Measurements from ENCODE around the gene SCGB1D1. TPM values are rescaled to one million over a fixed set of nuclear protein-coding genes. Genes with fewer than 3 reads are reported as not detected.
"Not testable (repeated sequence)": the region's sequence is repeated elsewhere in the genome, so short reads cannot be mapped to it uniquely, and the experiment has no call there.

Gene SCGB1D1
- polyA plus RNA-seq, 3 donors, result not detected

- no peak overlapping the region for H3K27ac ChIP-seq (ENCODE audit: low read depth, low read length)
- 72 to 89% (median 74%) methylated on average over 2 of the region's 2 CpGs for WGBS, 3 donors
These were observed 37.0 kb upstream of the SCGB1D1 start for GRCh38 chr11:62153087-62153395.

DNA sequence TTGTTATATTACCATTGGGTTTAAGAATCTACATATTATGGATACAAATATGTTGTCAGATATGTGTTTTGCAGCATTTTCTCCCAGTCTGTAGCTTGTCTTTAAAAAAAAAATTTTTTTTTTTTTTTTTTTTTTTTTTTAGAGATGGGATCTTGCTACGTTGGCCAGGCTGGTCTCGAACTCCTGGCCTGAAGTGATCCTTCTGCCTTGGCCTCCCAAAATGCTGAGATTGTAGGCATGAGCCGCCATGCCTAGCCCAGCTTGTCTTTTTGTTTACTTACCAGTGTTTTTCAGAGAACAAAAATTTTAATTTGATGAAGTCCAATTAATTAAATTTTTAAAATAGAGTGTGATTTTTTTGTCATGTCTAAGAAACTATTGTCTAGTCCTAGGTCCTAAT lies 36.4 kb upstream of the SCGB1D1 start:
- 77 to 83% (median 82%) methylated on average over 3 of the region's 3 CpGs for WGBS, 3 donors
- no peak overlapping the region for H3K27ac ChIP-seq (ENCODE audit: low read depth, low read length)

DNA sequence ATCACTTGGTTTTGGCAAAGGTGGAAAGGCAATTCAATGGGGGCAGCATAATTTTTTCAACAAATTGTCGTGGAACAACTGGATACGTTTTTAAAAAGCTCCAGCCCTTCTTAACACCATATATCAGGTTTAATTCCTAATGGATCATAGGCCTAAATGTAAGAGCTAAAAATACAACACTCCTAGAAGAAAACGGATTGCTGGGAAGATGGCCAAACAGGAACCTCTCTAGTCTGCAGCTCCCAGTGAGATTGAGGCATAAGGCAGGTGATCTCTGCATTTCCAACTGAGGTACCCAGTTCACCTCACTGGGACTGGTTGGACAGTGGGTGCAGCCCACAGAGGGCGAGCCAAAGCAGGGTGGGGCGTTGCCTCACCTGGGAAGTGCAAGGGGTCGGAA lies 32.4 kb upstream of the SCGB1D1 start:
- 57 to 67% (median 58%) methylated on average over 6 of the region's 6 CpGs for WGBS, 3 donors
- H3K27ac ChIP-seq (ENCODE audit: low read depth, low read length), result no peak overlapping the region

DNA sequence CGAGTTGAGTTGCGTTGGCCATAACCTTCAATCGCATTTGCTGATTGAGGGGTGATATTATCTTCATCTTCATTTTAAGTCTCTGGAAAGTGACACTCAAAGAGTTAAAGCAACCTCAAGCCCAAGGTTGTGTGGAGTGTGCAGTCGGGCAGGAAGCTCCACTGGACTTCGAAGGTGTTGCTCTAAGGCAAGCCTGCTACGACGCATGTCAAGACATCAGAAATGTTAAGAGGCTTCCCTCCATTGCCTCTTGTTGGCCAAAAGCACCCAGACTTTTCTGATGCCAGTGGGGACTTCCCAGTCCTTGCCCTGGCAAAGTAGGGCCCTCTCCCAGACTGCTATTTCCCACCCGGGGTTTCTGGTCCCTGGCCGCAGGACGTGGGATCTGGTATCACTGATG lies 23.6 kb upstream of the SCGB1D1 start:
- WGBS, 3 donors, result 75 to 88% (median 83%) methylated on average over 10 of the region's 10 CpGs

DNA sequence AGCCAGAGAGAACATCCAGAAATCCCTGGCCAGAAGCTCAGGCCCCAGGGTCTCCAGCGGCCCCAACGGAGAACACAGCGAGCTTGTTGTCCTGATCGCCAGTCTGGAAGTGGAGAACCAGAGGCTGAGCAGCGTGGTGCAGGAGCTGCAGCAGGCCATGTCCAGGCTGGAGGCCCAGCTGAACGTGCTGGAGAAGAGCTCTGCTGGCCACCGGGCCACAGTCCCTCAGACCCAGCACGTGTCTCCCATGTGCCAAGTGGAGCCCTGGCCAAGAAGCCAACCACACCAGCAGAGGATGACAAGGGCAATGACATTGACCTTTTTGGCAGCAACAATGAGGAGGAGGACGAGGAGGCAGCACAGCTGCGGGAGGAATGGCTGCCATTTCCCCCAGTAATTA lies 20.6 kb upstream of the SCGB1D1 start:
- no peak overlapping the region for H3K27ac ChIP-seq (ENCODE audit: low read depth, low read length)
- WGBS, 3 donors, result 59 to 79% (median 68%) methylated on average over 10 of the region's 10 CpGs

More for the DNA sequence above, 23.6 kb upstream of the SCGB1D1 start:
- no peak overlapping the region for H3K27ac ChIP-seq (ENCODE audit: low read depth, low read length)

DNA sequence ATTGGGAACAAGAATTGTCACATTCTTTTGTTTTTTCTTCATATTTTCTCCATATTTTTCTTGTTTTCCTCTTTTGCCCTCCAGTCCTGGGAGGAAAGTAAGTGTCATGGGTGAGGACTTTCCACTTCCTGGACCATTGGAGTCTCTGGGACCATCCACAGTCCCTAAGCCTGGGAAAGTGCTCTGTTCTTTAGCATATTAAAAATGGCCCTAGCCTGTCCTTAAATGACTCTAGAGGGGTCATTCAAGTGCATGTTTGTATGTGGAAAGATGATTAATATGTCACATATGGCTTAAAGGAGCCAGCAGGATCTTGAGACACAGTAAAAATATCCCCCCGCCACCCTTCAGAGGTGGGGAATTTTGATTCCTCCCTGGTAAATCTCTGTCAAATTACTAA lies 20.1 kb upstream of the SCGB1D1 start:
- WGBS, 3 donors, result 75 to 83% (median 83%) methylated on average over 1 of the region's 1 CpG
- no peak overlapping the region for H3K27ac ChIP-seq (ENCODE audit: low read depth, low read length)

DNA sequence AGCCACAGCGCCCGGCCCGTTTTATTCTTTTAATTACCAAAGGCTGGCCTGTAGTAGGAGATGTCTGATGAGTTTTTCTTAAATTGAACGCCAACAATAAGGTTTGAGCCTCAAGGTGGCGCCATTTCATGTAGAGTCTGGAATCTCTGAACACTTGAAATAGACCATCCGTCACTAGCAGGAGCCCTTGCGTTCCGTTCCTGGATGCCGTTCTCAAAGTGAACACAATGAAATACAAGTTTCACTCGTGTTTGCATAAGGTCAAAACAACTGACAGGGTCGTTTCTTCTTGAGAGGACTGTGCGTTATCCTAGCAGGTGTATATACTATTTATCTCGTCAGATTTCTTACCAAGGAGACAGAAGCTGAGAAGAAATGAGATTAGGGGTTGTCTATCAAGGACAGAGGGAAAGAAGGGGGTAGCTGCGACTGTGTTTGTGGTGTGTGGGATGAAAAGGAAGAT lies 18.7 kb upstream of the SCGB1D1 start:
- 3 to 6% (median 4%) methylated on average over 14 of the region's 14 CpGs for WGBS, 3 donors
- H3K27ac ChIP-seq (ENCODE audit: low read depth, low read length), result no peak overlapping the region

GRCh38 chr11:62172294-62172693 lies 17.7 kb upstream of the SCGB1D1 start:
- no peak overlapping the region for H3K27ac ChIP-seq (ENCODE audit: low read depth, low read length)
- WGBS, 3 donors, result 53 to 63% (median 60%) methylated on average over 7 of the region's 7 CpGs

DNA sequence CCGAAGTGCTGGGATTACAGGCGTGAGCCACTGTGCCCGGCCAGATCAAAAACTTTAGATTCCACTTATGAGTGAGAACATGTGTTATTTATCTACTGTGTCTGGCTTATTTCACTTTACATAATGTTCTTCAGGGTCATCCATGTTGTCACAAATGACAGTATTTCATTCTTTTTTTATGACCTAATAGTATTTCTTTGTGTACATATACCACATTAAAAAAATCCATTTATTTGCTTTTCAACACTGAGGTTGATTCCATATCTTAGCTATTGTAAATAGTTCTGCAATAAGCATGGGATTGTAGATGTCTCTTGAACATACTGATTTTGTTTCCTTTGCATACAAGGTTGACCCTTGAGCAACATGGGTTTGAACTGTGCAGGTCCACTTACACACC lies 13.2 kb upstream of the SCGB1D1 start:
- 71 to 91% (median 86%) methylated on average over 3 of the region's 3 CpGs for WGBS, 3 donors
- no peak overlapping the region for H3K27ac ChIP-seq (ENCODE audit: low read depth, low read length)

DNA sequence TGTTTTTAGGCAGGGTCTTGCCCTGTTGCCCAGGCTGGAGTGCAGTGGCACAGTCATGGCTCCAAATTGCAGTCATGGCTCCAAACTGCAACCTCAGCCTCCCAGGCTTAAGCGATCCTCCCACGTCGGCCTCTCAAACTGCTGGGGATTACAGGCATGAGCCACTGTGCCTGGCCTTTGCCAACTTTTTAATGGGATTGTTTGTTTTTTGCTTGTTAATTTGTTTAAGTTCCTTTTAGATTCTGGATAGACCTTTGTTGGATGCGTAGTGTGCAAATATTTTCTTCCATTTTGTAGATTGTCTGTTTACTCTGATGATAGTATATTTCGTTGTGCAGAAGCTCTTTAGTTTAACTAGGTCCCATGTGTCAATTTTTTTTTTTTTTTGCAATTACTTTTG lies 10.0 kb upstream of the SCGB1D1 start:
- WGBS, 3 donors, result 77 to 89% (median 87%) methylated on average over 5 of the region's 5 CpGs
- H3K27ac ChIP-seq (ENCODE audit: low read depth, low read length), result no peak overlapping the region

DNA sequence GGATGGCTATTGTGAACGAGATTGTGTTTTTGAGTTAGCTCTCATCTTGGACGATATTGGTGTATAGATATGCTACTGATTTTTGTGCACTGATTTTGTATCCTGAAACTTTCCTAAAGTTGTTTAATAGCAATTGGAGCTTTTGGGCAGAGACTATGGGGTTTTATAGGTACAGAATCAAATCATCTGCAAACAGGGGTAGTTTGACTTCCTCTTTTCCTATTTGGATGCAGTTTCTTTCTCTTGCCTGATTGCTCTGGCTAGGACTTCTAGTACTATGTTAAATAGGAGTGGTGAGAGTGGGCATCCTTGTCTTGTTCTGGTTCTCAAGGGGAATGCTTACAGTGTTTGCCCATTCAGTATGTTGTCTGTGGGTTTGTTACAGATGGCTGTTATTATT lies 8.9 kb upstream of the SCGB1D1 start:
- H3K27ac ChIP-seq (ENCODE audit: low read depth, low read length), result no peak overlapping the region
- WGBS, 3 donors, result 65 to 95% (median 94%) methylated on average over 2 of the region's 2 CpGs

DNA sequence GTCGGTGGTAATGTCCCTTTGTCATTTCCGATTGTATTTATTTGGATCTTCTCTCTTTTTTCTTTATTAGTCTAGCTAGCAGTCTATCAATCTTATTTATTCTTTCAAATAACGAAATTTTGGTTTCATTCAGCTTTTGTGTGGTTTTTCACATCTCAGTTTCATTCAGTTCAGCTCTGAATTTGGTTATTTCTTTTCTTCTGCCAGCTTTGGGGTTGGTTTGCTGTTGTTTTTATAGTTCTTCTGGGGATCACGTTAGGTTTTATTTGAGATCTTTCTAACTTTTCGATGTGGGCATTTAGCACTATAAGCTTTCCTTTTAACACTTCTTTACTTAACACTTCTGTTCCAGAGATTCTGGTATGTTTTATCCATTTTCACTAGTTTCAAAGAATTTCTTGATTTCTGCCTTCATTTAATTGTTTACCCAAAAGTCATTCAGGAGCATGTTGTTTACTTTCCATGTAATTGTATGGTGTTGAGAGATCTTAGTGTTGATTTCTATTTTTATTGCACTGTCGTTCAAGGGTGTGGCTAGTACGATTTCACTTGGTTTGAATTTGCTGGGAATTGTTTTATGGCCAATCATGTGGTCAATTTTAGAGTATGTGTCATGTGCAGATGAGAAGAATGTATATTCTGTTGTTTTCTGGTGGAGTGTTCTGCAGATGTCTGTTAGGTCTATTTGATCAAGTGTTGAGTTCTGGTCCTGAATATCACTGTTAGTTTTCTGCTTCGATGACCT lies 7.7 kb upstream of the SCGB1D1 start:
- no peak overlapping the region for H3K27ac ChIP-seq (ENCODE audit: low read depth, low read length)
- WGBS, 3 donors, result 64 to 80% (median 75%) methylated on average over 8 of the region's 8 CpGs

- 45 to 90% (median 66%) methylated on average over 2 of the region's 2 CpGs for WGBS, 3 donors
- H3K27ac ChIP-seq (ENCODE audit: low read depth, low read length), result no peak overlapping the region
These were observed 3.8 kb upstream of the SCGB1D1 start for GRCh38 chr11:62186195-62186594.

- WGBS, 3 donors, result 70 to 73% (median 70%) methylated on average over 4 of the region's 4 CpGs
- H3K27ac ChIP-seq (ENCODE audit: low read depth, low read length), result no peak overlapping the region
These were observed 3.9 kb downstream of the SCGB1D1 start for GRCh38 chr11:62193952-62194351.

- H3K27ac ChIP-seq (ENCODE audit: low read depth, low read length), result not testable (repeated sequence)
- 13 to 15% (median 13%) methylated on average over 4 to 5 of the region's 9 CpGs for WGBS, 3 donors
These were observed 5.0 kb downstream of the SCGB1D1 start for GRCh38 chr11:62195010-62195409.

GRCh38 chr11:62195945-62196344 lies 5.9 kb downstream of the SCGB1D1 start:
- H3K27ac ChIP-seq (ENCODE audit: low read depth, low read length), result no peak overlapping the region

GRCh38 chr11:62197400-62197799 lies 7.4 kb downstream of the SCGB1D1 start:
- H3K27ac ChIP-seq (ENCODE audit: low read depth, low read length), result not testable (repeated sequence)
- WGBS, 3 donors, result 68 to 100% (median 98%) methylated on average over 2 of the region's 2 CpGs

More at GRCh38 chr11:62195945-62196344, 5.9 kb downstream of the SCGB1D1 start:
- WGBS, 3 donors, result 61 to 69% (median 67%) methylated on average over 7 of the region's 7 CpGs

- H3K27ac ChIP-seq (ENCODE audit: low read depth, low read length), result no peak overlapping the region
- 68 to 77% (median 76%) methylated on average over 2 of the region's 2 CpGs for WGBS, 3 donors
These were observed 11.4 kb downstream of the SCGB1D1 start for GRCh38 chr11:62201376-62201775.

- 61 to 75% (median 73%) methylated on average over 6 of the region's 6 CpGs for WGBS, 3 donors
These were observed 12.9 kb downstream of the SCGB1D1 start for GRCh38 chr11:62202910-62203309.

GRCh38 chr11:62204430-62204829 lies 14.4 kb downstream of the SCGB1D1 start:
- WGBS, 3 donors, result 83 to 90% (median 85%) methylated on average over 5 of the region's 5 CpGs
- no peak overlapping the region for H3K27ac ChIP-seq (ENCODE audit: low read depth, low read length)

More at GRCh38 chr11:62202910-62203309, 12.9 kb downstream of the SCGB1D1 start:
- H3K27ac ChIP-seq (ENCODE audit: low read depth, low read length), result no peak overlapping the region
